Pancreas (tissue), 10 donors: Measurements from ENCODE around the gene CCDC28B. TPM values are rescaled to one million over a fixed set of nuclear protein-coding genes. Genes with fewer than 3 reads are reported as not detected.

ENCODE experiments used
- ATAC-seq, 4 donors: fragments of 200-7000 bp; cut with Tn5 transposase; one replicate each; pipeline versions ENCODE4 v1.8.0 to v1.9.1; 2020; ENCODE audit warnings: mild to moderate bottlenecking in 4 of 4, moderate library complexity in 4 of 4
- DNase-seq, 6 donors: peaks; one replicate each; pipeline ENCODE4 v3.0.0-alpha.2; 2020
- FAIRE-seq: peaks from 2 replicates; lab custom pipeline; 2012; peaks lifted over from hg19 to GRCh38; lab: Jason Lieb, UNC
- H3K27ac ChIP-seq, 4 donors: fragments of 200-600 bp; sonication (generic); 1 replicate in 3 of 4; 2 replicates in 1 of 4; pipeline versions ENCODE4 v1.5.0 to v1.8.0; 2020
- H3K27me3 ChIP-seq, 4 donors: fragments of 200-600 bp; one replicate each; pipeline ENCODE4 v1.8.0; 2021
- H3K36me3 ChIP-seq, 3 donors: fragments of 200-600 bp; sonication (generic) in 1 of 3; one replicate each; pipeline versions ENCODE4 v1.5.0 to v1.8.0; 2020 to 2021
- H3K4me1 ChIP-seq, 3 donors: fragments of 200-600 bp; one replicate each; pipeline ENCODE4 v1.8.0; 2021
- H3K4me3 ChIP-seq, 4 donors: fragments of 200-600 bp; sonication (generic) in 2 of 4; one replicate each; pipeline versions ENCODE4 v1.5.0 to v1.8.0; 2020 to 2021
- H3K9me3 ChIP-seq, 4 donors: fragments of 200-600 bp; one replicate each; pipeline ENCODE4 v1.8.0; 2021
- WGBS, 2 donors: extraction: QIAGEN DNeasy Blood & Tissue Kit; methylation state at CpG; one replicate each; pipeline ENCODE4 v1.1.7; 2013; 5-methylcytosine and 5-hydroxymethylcytosine counted together
- intact Hi-C, 3 donors: fragments of 100-400 bp; cut with DNase I; formaldehyde crosslinking; loops; one replicate each; pipeline versions ENCODE4 v1.11.1 to v1.14.2; 2022
- polyA plus RNA-seq, 2 donors: library from polyadenylated mRNA; stranded (reverse); fragments of 200-250 nt; gene quantifications; one replicate each; pipeline ENCODE4 v1.2.3, GENCODE V29; 2013
- total RNA-seq, 6 donors: library from RNA; stranded (reverse); fragmentation: NEBNext Ultra II Directional in 4 of 6; extraction: Animal tissue kit (Norgen Biotek cat#: 25700) in 4 of 6; gene quantifications; one replicate each; pipeline versions ENCODE4 v1.2.1 to v1.2.4, GENCODE V29; 2021 to 2023
- TF ChIP-seq, protein P1 (sequence below), 4 donors: fragments of 200-600 bp; sonication (generic) in 3 of 4; IDR thresholded peaks; one replicate each; pipeline versions ENCODE4 v1.5.0 to v1.8.0; 2021; ENCODE audit warnings: antibody characterized with exemption in 4 of 4
- donor health status: healthy with polysubstance abuse.
- donor health status: DM: no; HTN: no; CAD: no; lungs with moderate emphysema.
- donor health status: DM: no; HTN: no; CAD: no.
- donor health status: control.
- donor health status: control.
- donor health status: Bipolar disorder and iron deficiency.
- donor health status: DM: yes; HTN: yes; CAD: no.
- donor health status: DM: no; HTN: no; CAD: no.
- donor health status: DM: no; HTN: no; CAD: no.
- donor health status: DM: yes; HTN: yes; CAD: no.

CCDC28B gene
- total and polyA plus RNA-seq, 8 donors = 1.6 to 8.5 (median 3.6) TPM

DNA sequence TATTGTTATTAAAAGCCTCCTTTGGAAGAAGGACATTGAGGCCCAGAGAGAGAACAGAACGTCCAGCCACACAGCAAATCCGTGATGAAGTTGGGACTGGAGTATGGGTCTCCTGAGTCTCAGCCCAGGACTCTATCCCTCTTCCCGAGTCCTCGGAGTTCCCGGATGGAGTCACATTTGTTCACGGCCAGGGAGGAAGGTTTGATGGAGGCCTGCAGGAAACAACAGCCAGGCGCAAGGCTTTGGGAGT is 21.3 kb upstream of the CCDC28B start:
- Histone ChIP-seq H3K27me3 (no peaks in the 10 kb centered on the region), H3K4me3 (peak overlapping the region; percentile 46 to 80 (median 67)), H3K4me1 (peaks cover 0 to 16% (median 15%) of the 10 kb centered on the region in 3 donors), H3K9me3 (no peaks in the 10 kb centered on the region), H3K27ac (peak overlapping the region; percentile 75 to 93 (median 82)), H3K36me3 (peaks cover 0 to 8% (median 3%) of the 10 kb centered on the region in 3 donors)
- intact Hi-C loops = no loop called here
- ATAC-seq (peak in 2 of 4 donors; percentile 10 to 17), FAIRE-seq (no peak), DNase-seq (no peak)
- TF ChIP-seq, protein P1, sequence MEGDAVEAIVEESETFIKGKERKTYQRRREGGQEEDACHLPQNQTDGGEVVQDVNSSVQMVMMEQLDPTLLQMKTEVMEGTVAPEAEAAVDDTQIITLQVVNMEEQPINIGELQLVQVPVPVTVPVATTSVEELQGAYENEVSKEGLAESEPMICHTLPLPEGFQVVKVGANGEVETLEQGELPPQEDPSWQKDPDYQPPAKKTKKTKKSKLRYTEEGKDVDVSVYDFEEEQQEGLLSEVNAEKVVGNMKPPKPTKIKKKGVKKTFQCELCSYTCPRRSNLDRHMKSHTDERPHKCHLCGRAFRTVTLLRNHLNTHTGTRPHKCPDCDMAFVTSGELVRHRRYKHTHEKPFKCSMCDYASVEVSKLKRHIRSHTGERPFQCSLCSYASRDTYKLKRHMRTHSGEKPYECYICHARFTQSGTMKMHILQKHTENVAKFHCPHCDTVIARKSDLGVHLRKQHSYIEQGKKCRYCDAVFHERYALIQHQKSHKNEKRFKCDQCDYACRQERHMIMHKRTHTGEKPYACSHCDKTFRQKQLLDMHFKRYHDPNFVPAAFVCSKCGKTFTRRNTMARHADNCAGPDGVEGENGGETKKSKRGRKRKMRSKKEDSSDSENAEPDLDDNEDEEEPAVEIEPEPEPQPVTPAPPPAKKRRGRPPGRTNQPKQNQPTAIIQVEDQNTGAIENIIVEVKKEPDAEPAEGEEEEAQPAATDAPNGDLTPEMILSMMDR (IDR thresholded peaks at IDR 0.05) = no peak
- WGBS, 2 donors = 15 to 16% methylated on average over 7 of the region's 7 CpGs

DNA sequence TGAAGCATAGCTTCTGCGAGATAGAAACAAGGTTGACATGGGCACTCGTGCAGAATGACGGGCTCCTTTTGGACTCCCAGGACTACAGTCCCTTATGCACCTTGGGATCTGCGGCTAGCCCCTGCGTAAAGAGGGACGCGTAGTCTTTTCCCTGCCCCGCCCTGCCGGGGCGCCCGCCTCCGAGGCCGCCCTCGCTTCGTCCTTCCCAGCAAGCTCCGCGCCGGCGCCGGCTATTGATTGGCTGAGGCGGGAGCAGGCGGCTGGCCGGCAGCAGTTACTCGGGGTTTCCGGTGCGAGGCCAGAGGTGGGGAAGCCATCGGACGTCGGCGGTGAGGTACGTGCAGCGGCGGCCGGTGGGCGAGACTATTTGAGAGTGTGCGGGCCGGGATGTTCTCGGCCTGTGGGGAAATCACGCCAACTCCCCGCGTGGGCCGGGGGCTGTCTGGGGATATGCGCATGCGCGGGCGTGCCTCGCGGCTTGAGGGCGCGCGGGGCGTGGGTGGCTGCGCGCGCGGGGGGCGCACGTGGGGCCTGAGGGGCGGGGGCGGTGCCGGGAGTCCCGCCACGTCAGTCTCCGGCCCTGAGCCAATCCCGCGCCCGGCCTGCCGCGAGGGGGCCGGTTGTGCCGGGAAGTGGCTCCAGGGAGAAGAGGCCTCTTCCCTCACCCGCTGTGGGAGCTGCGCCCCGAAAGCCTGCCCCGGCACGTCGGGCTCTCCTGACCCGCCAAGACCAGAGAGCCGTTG is 20.8 kb upstream of the CCDC28B start, which contains the start of gene TXLNA:
TXLNA (plus strand) TSS at position 233 of the 743 bp plus-strand sequence. CDS start 671 bp downstream, outside the sequence.
- 0 to 1% methylated on average over 67 to 79 of the region's 79 CpGs for WGBS, 2 donors
- TF ChIP-seq, protein P1 (IDR thresholded peaks at IDR 0.05) = no peak
- intact Hi-C loops = no loop called here
- Histone ChIP-seq H3K27ac (peak within 1 kb of the TSS; percentile 75 to 93 (median 82)), H3K36me3 (peaks cover 0 to 13% (median 5%) of the 10 kb centered on the region in 3 donors), H3K4me3 (peak within 1 kb of the TSS; percentile 46 to 80 (median 67)), H3K27me3 (no peaks in the 10 kb centered on the region), H3K9me3 (no peaks in the 10 kb centered on the region), H3K4me1 (peaks cover 0 to 18% (median 15%) of the 10 kb centered on the region in 3 donors)
- ATAC-seq (peak; percentile 93 to 95 (median 94)), FAIRE-seq (no peak), DNase-seq (peak; percentile 89 to 97 (median 93))

DNA sequence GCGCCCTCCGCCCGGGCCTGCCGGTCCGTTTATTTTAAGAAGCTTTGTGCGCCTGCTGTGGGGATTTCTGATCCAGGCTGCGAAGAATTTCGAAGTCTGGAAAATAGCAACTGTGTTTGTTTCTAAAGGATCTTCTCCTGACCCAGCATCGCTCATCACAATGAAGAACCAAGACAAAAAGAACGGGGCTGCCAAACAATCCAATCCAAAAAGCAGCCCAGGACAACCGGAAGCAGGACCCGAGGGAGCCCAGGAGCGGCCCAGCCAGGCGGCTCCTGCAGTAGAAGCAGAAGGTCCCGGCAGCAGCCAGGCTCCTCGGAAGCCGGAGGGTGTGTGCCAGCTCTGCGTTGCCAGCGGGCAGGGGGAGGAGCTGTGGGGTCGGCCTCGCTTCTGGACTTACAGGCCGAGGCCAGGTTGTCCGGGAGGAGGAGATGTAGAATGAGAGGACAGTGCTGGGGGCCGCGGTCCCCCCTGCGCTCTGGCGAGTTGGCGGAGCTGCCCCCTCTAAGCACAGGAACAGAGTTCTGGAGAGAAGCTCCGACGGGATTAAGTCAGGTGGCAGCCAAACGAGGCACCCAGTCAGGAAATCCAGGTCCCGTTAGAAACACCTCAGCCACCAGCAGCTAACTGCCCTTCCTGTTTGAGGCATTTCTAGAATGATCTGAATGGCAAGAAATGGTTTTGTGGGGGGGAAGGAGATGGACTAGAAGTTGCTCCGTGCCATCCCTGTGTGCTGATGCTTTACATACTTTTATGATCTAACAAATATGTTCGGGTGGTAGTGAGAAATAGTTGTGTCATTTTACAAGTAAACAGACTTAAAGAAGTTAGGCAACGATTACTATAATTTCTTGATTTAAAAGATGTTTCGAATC is 20.0 kb upstream of the CCDC28B start:
- peaks cover 0 to 20% (median 15%) of the 10 kb centered on the region in 3 donors for H3K4me1 ChIP-seq
- TF ChIP-seq, protein P1 (IDR thresholded peaks at IDR 0.05) = no peak
- H3K36me3 ChIP-seq = peaks cover 0 to 19% (median 5%) of the 10 kb centered on the region in 3 donors
- ATAC-seq = peak; percentile 44 to 60 (median 56)
- 4 to 5% methylated on average over 36 of the region's 36 CpGs for WGBS, 2 donors
- peak overlapping the region; percentile 75 to 93 (median 82) for H3K27ac ChIP-seq
- H3K27me3 ChIP-seq = no peaks in the 10 kb centered on the region
- no peak for FAIRE-seq
- peak; percentile 47 to 83 (median 66) for DNase-seq
- peak overlapping the region; percentile 46 to 80 (median 67) for H3K4me3 ChIP-seq
- intact Hi-C loops = no loop called here
- H3K9me3 ChIP-seq = no peaks in the 10 kb centered on the region

DNA sequence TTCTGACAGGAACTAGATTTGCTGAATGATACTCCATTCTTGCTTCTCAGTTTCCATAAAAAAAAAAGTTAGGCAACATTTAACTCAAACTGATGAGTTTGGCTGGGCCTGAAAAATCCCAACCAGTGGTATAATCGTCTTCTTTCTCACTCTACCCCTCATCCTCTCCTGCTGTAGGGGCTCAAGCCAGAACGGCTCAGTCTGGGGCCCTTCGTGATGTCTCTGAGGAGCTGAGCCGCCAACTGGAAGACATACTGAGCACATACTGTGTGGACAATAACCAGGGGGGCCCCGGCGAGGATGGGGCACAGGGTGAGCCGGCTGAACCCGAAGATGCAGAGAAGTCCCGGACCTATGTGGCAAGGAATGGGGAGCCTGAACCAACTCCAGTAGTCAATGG is 19.3 kb upstream of the CCDC28B start:
- Histone ChIP-seq H3K4me3 (peak overlapping the region in 2 of 4 donors; percentile 71 to 80), H3K9me3 (no peaks in the 10 kb centered on the region), H3K36me3 (peaks cover 0 to 19% (median 5%) of the 10 kb centered on the region in 3 donors), H3K27me3 (no peaks in the 10 kb centered on the region), H3K4me1 (peaks cover 0 to 20% (median 15%) of the 10 kb centered on the region in 3 donors), H3K27ac (no peak overlapping the region)
- WGBS, 2 donors = 63 to 71% methylated on average over 9 of the region's 9 CpGs
- intact Hi-C loops = no loop called here
- TF ChIP-seq, protein P1 (IDR thresholded peaks at IDR 0.05) = no peak
- ATAC-seq (no peak), FAIRE-seq (no peak), DNase-seq (no peak)
